ENCODE measurements around the gene PRPS1. TPM values are rescaled to one million over a fixed set of nuclear protein-coding genes. Genes with fewer than 3 reads are reported as not detected.
A peak's percentile ranks its signal among the peaks of the same experiment; 100 is the strongest.

PRPS1 gene
- polyA plus RNA-seq, 3 donors: 10.4 to 11.8 (median 11.4) TPM

- Mint-ChIP-seq H3K4me3 (no peak overlapping the region), H3K4me1 (peaks cover 12% of the 10 kb centered on the region), H3K27ac (peak overlapping the region in 4 of 7 donors; percentile 51 to 76 (median 60)), H3K27me3 (ENCODE audit: low read depth in 3 of 3) (peaks cover 0 to 15% (median 0%) of the 10 kb centered on the region in 3 donors), H3K36me3 (peaks cover 0 to 1% of the 10 kb centered on the region in 2 donors), H3K9me3 (no peaks in the 10 kb centered on the region)
- Histone ChIP-seq H2AFZ (ENCODE audit: insufficient read depth, low read depth, low read length, poor library complexity, severe bottlenecking) (no peak overlapping the region), H4K20me1 (ENCODE audit: insufficient read depth, low read length) (no peaks in the 10 kb centered on the region), H3K27ac (ENCODE audit: low read depth in 1 of 2, low read length in 2 of 2) (no peak overlapping the region), H3K27me3 (ENCODE audit: control insufficient read depth in 2 of 2, insufficient read depth in 2 of 2, low read length in 2 of 2) (no peaks in the 10 kb centered on the region), H3K4me3 (replicated peaks in 1 of 3; ENCODE audit: low read depth in 2 of 3, low read length in 3 of 3) (no peak overlapping the region), H3K4me2 (replicated peaks; ENCODE audit: extremely low read depth, low read length, poor library complexity, severe bottlenecking) (no peak overlapping the region), H3K9me3 (replicated peaks in 1 of 2; ENCODE audit: control insufficient read depth in 1 of 2, insufficient read depth in 1 of 2, low read length in 2 of 2) (no peaks in the 10 kb centered on the region), H3K79me2 (ENCODE audit: insufficient read depth, low read length) (no peaks in the 10 kb centered on the region), H3K9ac (ENCODE audit: insufficient read depth, low read length, poor library complexity, severe bottlenecking) (no peak overlapping the region), H3K4me1 (ENCODE audit: control insufficient read depth in 1 of 2, insufficient read depth in 2 of 2, low read length in 2 of 2) (peaks cover 10 to 11% of the 10 kb centered on the region in 2 donors), H3K36me3 (replicated peaks in 1 of 2; ENCODE audit: control insufficient read depth in 1 of 2, insufficient read depth in 2 of 2, low read length in 2 of 2) (peaks cover 0 to 6% of the 10 kb centered on the region in 2 donors)
- intact Hi-C loops (cut with micrococcal nuclease): no loop called here
- DNase-seq: peak in 1 of 3 donors; percentile 18
- TF ChIP-seq CTCF (IDR thresholded peaks at IDR 0.05): no peak
- WGBS (ENCODE audit: insufficient coverage): no CpG with 5 or more reads among the region's 2 CpGs
These were observed 26.2 kb downstream of the PRPS1 start for GRCh38 chrX:107654566-107654871.

- Histone ChIP-seq H3K27me3 (ENCODE audit: control insufficient read depth in 2 of 2, insufficient read depth in 2 of 2, low read length in 2 of 2) (no peaks in the 10 kb centered on the region), H4K20me1 (ENCODE audit: insufficient read depth, low read length) (no peaks in the 10 kb centered on the region), H3K4me2 (replicated peaks; ENCODE audit: extremely low read depth, low read length, poor library complexity, severe bottlenecking) (peak overlapping the region; percentile 58), H2AFZ (ENCODE audit: insufficient read depth, low read depth, low read length, poor library complexity, severe bottlenecking) (no peak overlapping the region), H3K4me3 (replicated peaks in 1 of 3; ENCODE audit: low read depth in 2 of 3, low read length in 3 of 3) (no peak overlapping the region), H3K79me2 (ENCODE audit: insufficient read depth, low read length) (no peaks in the 10 kb centered on the region), H3K9ac (ENCODE audit: insufficient read depth, low read length, poor library complexity, severe bottlenecking) (no peak overlapping the region), H3K36me3 (replicated peaks in 1 of 2; ENCODE audit: control insufficient read depth in 1 of 2, insufficient read depth in 2 of 2, low read length in 2 of 2) (peaks cover 0 to under 1% of the 10 kb centered on the region in 2 donors), H3K27ac (ENCODE audit: low read depth in 1 of 2, low read length in 2 of 2) (no peak overlapping the region), H3K9me3 (replicated peaks in 1 of 2; ENCODE audit: control insufficient read depth in 1 of 2, insufficient read depth in 1 of 2, low read length in 2 of 2) (no peaks in the 10 kb centered on the region), H3K4me1 (ENCODE audit: control insufficient read depth in 1 of 2, insufficient read depth in 2 of 2, low read length in 2 of 2) (peaks cover 10 to 11% of the 10 kb centered on the region in 2 donors)
- peak; percentile 85 for TF ChIP-seq CTCF (IDR thresholded peaks at IDR 0.05)
- Mint-ChIP-seq H3K4me3 (peak overlapping the region in 1 of 2 donors; percentile 15), H3K4me1 (peaks cover 12% of the 10 kb centered on the region), H3K36me3 (peaks cover 0 to 1% of the 10 kb centered on the region in 2 donors), H3K27me3 (ENCODE audit: low read depth in 3 of 3) (peaks cover 0 to 15% (median 0%) of the 10 kb centered on the region in 3 donors), H3K27ac (peak overlapping the region in 4 of 7 donors; percentile 51 to 76 (median 58)), H3K9me3 (no peaks in the 10 kb centered on the region)
- 100% methylated on average over 1 of the region's 22 CpGs for WGBS (ENCODE audit: insufficient coverage)
- DNase-seq: peak; percentile 23 to 47 (median 25)
- intact Hi-C loops (cut with micrococcal nuclease): loop anchor here in 1 of 2 donors (5.0 kb wide), 1 partner anchor 122 kb away; the partner anchor contains the start of genes NCBP2L and TSC22D3
These were observed 26.8 kb downstream of the PRPS1 start for GRCh38 chrX:107654872-107655761.

All from CD14-positive monocyte (primary cell).